ENCODE results near the gene AFF2.

AFF2 gene

GRCh38 chrX:148504506-148504905 is 4.1 kb downstream of the AFF2 start:
- Histone ChIP-seq H3K4me1 (ENCODE audit: control insufficient read depth, insufficient read depth, low read length) (no peaks in the 10 kb centered on the region), H3K36me3 (ENCODE audit: control insufficient read depth, insufficient read depth, low read length) (no peaks in the 10 kb centered on the region), H3K9me3 (ENCODE audit: control insufficient read depth, low read length) (no peaks in the 10 kb centered on the region), H3K9ac (ENCODE audit: low read length) (no peak overlapping the region), H3K4me3 (ENCODE audit: low read length) (no peak overlapping the region), H3K27me3 (ENCODE audit: control insufficient read depth, insufficient read depth, low read length) (peaks cover 42% of the 10 kb centered on the region)

- H3K36me3 ChIP-seq (ENCODE audit: control insufficient read depth, insufficient read depth, low read length), result no peaks in the 10 kb centered on the region
- H3K27me3 ChIP-seq (ENCODE audit: control insufficient read depth, insufficient read depth, low read length), result peaks cover 18% of the 10 kb centered on the region
- H3K9ac ChIP-seq (ENCODE audit: low read length), result no peak overlapping the region
- no peak overlapping the region for H3K4me3 ChIP-seq (ENCODE audit: low read length)
- H3K9me3 ChIP-seq (ENCODE audit: control insufficient read depth, low read length), result no peaks in the 10 kb centered on the region
- H3K4me1 ChIP-seq (ENCODE audit: control insufficient read depth, insufficient read depth, low read length), result no peaks in the 10 kb centered on the region
Measured at GRCh38 chrX:148507418-148507817, 7.0 kb downstream of the AFF2 start.

- no peak overlapping the region for H3K9ac ChIP-seq (ENCODE audit: low read length)
- no peaks in the 10 kb centered on the region for H3K27me3 ChIP-seq (ENCODE audit: control insufficient read depth, insufficient read depth, low read length)
- H3K4me3 ChIP-seq (ENCODE audit: low read length), result no peak overlapping the region
- no peaks in the 10 kb centered on the region for H3K9me3 ChIP-seq (ENCODE audit: control insufficient read depth, low read length)
- no peaks in the 10 kb centered on the region for H3K36me3 ChIP-seq (ENCODE audit: control insufficient read depth, insufficient read depth, low read length)
- H3K4me1 ChIP-seq (ENCODE audit: control insufficient read depth, insufficient read depth, low read length), result no peaks in the 10 kb centered on the region
Measured at GRCh38 chrX:148512453-148512852, 12.0 kb downstream of the AFF2 start.

DNA sequence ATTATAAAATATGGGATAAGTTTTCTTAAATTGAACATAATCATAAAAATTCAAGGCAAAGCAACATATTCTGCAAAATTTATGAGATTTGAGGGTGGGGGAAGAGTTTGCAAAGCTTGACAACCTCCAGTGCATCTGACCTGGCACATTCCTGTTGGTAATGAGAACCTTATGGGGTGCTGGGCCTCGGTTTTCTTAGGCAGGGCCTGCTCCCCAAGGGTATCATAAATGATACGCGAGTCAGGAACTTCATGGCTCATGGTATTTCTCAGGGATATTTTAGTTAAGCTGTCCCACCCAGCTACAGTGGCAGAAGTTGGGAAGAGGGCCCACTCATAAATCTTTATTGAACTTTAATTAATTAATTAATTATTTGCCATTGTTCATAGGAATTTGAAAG is 13.2 kb downstream of the AFF2 start:
- no peak overlapping the region for H3K4me3 ChIP-seq (ENCODE audit: low read length)
- H3K9ac ChIP-seq (ENCODE audit: low read length), result no peak overlapping the region
- no peaks in the 10 kb centered on the region for H3K4me1 ChIP-seq (ENCODE audit: control insufficient read depth, insufficient read depth, low read length)
- H3K9me3 ChIP-seq (ENCODE audit: control insufficient read depth, low read length), result no peaks in the 10 kb centered on the region
- H3K36me3 ChIP-seq (ENCODE audit: control insufficient read depth, insufficient read depth, low read length), result no peaks in the 10 kb centered on the region
- no peaks in the 10 kb centered on the region for H3K27me3 ChIP-seq (ENCODE audit: control insufficient read depth, insufficient read depth, low read length)

DNA sequence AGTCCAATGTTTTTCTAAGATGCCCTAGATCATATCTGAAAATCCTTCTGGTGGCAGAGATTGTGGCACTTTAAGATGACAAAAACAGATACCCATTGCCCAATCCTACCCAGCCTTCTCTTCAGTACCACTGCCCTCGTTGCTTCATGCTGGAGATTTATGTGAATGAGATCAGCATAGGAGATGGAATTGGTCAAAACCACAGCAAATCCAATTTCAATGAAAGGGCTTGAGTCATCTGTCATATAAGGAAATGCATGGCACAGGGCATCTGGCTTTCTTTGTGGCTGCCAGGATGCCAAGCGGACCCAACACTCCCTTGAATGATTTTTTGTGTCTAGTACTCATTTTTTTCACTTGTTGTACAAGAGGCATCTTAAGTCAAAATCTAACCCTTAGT is 16.8 kb downstream of the AFF2 start:
- no peaks in the 10 kb centered on the region for H3K9me3 ChIP-seq (ENCODE audit: control insufficient read depth, low read length)
- H3K4me3 ChIP-seq (ENCODE audit: low read length), result no peak overlapping the region
- no peaks in the 10 kb centered on the region for H3K4me1 ChIP-seq (ENCODE audit: control insufficient read depth, insufficient read depth, low read length)
- H3K27me3 ChIP-seq (ENCODE audit: control insufficient read depth, insufficient read depth, low read length), result peaks cover 2% of the 10 kb centered on the region
- H3K9ac ChIP-seq (ENCODE audit: low read length), result no peak overlapping the region
- no peaks in the 10 kb centered on the region for H3K36me3 ChIP-seq (ENCODE audit: control insufficient read depth, insufficient read depth, low read length)

DNA sequence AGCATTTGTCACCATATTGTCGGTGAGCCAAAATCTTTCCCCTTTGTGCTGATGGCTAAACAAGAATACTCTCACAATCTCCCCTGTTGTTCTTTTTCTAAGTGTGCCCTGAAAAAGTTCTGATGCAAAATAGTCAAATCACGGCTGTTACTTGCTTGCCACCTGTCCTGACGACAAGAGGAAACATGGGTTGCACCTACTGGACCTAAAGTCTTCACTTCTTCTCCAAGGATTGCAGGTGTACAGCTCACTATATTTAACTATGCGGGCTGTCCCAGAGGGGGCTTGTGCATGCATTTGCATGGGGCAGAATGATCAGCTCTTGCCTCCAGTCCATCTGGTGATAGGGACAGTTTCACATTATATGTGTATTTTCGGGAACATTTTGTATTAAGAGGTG is 21.6 kb downstream of the AFF2 start:
- no peak overlapping the region for H3K9ac ChIP-seq (ENCODE audit: low read length)
- no peaks in the 10 kb centered on the region for H3K9me3 ChIP-seq (ENCODE audit: control insufficient read depth, low read length)
- no peaks in the 10 kb centered on the region for H3K36me3 ChIP-seq (ENCODE audit: control insufficient read depth, insufficient read depth, low read length)
- H3K27me3 ChIP-seq (ENCODE audit: control insufficient read depth, insufficient read depth, low read length), result peaks cover 5% of the 10 kb centered on the region
- H3K4me3 ChIP-seq (ENCODE audit: low read length), result no peak overlapping the region
- no peaks in the 10 kb centered on the region for H3K4me1 ChIP-seq (ENCODE audit: control insufficient read depth, insufficient read depth, low read length)

DNA sequence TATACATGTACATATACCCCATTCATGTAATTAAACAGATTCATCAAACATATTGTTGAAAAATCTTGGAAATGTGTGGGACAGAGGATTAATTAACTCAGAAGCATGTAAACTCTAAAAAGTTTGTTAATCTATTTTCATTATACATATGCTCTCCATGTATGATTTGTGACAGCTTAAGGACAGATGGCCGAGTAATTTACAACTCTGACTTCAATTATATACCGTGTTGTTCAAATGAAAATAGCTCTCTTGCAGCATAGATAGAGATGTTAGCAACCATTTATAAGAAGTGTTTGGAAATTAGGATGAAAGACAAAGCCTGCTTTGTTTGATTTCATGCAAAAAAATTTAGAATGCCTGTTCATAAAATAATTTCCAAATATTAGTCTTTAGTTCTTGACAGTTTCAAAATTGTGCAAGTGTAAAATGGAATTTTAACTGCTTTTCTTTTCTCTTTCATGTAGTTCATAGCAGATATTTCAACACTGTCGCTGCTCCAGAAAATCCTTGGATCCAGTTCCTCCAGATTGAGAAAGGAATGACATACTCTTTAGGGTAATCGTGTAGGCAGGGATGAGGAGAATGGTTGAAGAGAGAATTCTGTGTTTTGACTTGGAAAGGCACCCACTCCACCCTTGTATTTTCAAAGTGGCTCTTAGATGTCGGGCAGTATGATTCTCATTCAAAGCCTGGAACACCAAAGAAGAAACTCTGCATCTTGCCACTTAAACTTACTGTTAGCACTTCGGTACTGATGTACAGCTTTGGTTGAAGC is 23.1 kb downstream of the AFF2 start:
- no peak overlapping the region for H3K9ac ChIP-seq (ENCODE audit: low read length)
- H3K4me1 ChIP-seq (ENCODE audit: control insufficient read depth, insufficient read depth, low read length), result no peaks in the 10 kb centered on the region
- H3K27me3 ChIP-seq (ENCODE audit: control insufficient read depth, insufficient read depth, low read length), result peaks cover 9% of the 10 kb centered on the region
- H3K9me3 ChIP-seq (ENCODE audit: control insufficient read depth, low read length), result no peaks in the 10 kb centered on the region
- H3K36me3 ChIP-seq (ENCODE audit: control insufficient read depth, insufficient read depth, low read length), result no peaks in the 10 kb centered on the region
- H3K4me3 ChIP-seq (ENCODE audit: low read length), result no peak overlapping the region

DNA sequence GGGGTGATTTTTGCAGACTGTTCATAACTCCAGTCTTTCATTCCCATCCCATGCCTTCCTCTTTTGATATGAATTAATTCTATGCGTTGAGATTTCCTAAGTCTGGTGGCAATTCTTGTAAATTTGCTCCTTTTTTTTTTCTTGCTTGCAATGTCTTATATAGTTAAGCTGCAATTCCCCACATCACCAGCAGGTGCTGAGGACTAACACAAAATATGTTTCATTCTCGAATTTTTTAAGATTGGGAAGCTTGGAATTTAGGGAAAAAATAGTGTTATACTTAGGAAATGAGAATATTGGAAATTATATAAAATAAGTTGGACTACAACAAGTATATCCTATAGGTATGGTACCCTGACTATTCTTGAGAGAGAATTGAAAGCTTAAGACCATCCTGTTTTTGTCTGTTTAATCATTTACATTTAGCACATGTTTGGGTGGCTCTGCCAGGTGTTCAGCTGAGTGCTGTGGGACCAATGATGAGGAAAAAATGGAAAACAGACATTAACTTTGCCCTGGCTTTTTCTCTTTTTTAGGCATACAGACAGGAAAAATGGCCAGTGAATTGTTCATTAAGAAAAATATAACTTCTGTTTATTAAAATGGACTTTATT is 30.2 kb downstream of the AFF2 start:
- H3K9ac ChIP-seq (ENCODE audit: low read length), result no peak overlapping the region

GRCh38 chrX:148534291-148534690 is 33.9 kb downstream of the AFF2 start:
- H3K4me1 ChIP-seq (ENCODE audit: control insufficient read depth, insufficient read depth, low read length), result no peaks in the 10 kb centered on the region
- H3K36me3 ChIP-seq (ENCODE audit: control insufficient read depth, insufficient read depth, low read length), result no peaks in the 10 kb centered on the region
- H3K9ac ChIP-seq (ENCODE audit: low read length), result no peak overlapping the region
- no peaks in the 10 kb centered on the region for H3K9me3 ChIP-seq (ENCODE audit: control insufficient read depth, low read length)
- H3K4me3 ChIP-seq (ENCODE audit: low read length), result no peak overlapping the region
- H3K27me3 ChIP-seq (ENCODE audit: control insufficient read depth, insufficient read depth, low read length), result no peaks in the 10 kb centered on the region

More for the DNA sequence above, 30.2 kb downstream of the AFF2 start:
- H3K36me3 ChIP-seq (ENCODE audit: control insufficient read depth, insufficient read depth, low read length), result no peaks in the 10 kb centered on the region
- peaks cover 3% of the 10 kb centered on the region for H3K27me3 ChIP-seq (ENCODE audit: control insufficient read depth, insufficient read depth, low read length)
- H3K4me1 ChIP-seq (ENCODE audit: control insufficient read depth, insufficient read depth, low read length), result no peaks in the 10 kb centered on the region
- no peak overlapping the region for H3K4me3 ChIP-seq (ENCODE audit: low read length)
- no peaks in the 10 kb centered on the region for H3K9me3 ChIP-seq (ENCODE audit: control insufficient read depth, low read length)

- no peak overlapping the region for H3K9ac ChIP-seq (ENCODE audit: low read length)
- no peaks in the 10 kb centered on the region for H3K9me3 ChIP-seq (ENCODE audit: control insufficient read depth, low read length)
- no peaks in the 10 kb centered on the region for H3K36me3 ChIP-seq (ENCODE audit: control insufficient read depth, insufficient read depth, low read length)
- H3K4me3 ChIP-seq (ENCODE audit: low read length), result no peak overlapping the region
- no peaks in the 10 kb centered on the region for H3K27me3 ChIP-seq (ENCODE audit: control insufficient read depth, insufficient read depth, low read length)
- H3K4me1 ChIP-seq (ENCODE audit: control insufficient read depth, insufficient read depth, low read length), result no peaks in the 10 kb centered on the region
Measured at GRCh38 chrX:148535639-148536038, 35.2 kb downstream of the AFF2 start.

DNA sequence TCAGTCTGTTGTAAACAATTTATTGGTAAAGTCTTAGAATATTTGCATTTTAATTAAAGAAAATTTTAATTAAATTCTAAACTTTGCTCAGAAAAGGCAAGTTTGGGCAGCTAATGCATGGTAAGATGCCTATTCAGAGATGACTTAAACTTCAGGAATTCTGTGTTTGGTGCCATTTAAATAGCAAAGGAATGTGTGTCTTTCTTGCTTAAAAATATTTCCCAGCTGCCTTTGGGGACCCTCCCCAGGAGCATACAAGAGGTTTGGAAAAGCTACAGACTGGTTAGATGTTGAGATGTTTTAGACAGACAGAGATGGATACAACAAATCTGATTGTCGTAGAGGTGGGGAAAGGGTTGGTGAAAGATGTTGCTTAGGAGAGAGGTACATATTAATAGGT is 36.5 kb downstream of the AFF2 start:
- no peak overlapping the region for H3K9ac ChIP-seq (ENCODE audit: low read length)
- H3K36me3 ChIP-seq (ENCODE audit: control insufficient read depth, insufficient read depth, low read length), result no peaks in the 10 kb centered on the region
- no peaks in the 10 kb centered on the region for H3K9me3 ChIP-seq (ENCODE audit: control insufficient read depth, low read length)
- H3K4me1 ChIP-seq (ENCODE audit: control insufficient read depth, insufficient read depth, low read length), result no peaks in the 10 kb centered on the region
- H3K27me3 ChIP-seq (ENCODE audit: control insufficient read depth, insufficient read depth, low read length), result no peaks in the 10 kb centered on the region
- H3K4me3 ChIP-seq (ENCODE audit: low read length), result no peak overlapping the region

DNA sequence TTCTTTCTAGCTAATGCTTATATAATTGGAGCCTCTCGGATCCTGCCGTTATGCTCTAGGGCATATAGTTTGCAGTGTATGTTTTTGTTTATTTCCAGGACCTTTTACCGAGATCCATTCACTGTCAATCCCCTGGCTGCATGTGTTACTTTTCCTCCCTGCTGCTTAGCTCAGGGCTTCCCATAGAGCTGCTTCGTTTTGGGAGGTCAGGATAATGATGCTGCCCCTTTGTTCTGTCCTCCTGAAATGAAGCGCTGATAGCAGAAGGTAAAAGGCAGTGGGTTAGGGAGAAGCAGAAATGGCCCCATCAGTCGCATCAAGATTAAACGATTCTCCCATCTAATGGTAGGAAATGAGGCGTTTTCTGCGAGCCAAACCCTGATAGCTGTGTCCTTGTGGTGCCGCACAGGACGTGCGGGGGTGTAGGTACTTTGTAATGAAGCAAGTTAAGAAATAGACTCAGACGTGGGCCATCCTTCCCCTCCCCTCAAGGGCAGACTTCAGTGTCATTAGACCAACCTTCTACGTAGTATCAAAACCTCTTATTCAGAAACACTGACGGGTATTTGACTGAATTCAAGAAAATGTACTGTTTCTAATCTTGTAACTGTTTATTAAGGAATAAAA is 37.3 kb downstream of the AFF2 start:
- Histone ChIP-seq H3K27me3 (ENCODE audit: control insufficient read depth, insufficient read depth, low read length) (no peaks in the 10 kb centered on the region), H3K9ac (ENCODE audit: low read length) (no peak overlapping the region)

More for the DNA sequence above, 37.3 kb downstream of the AFF2 start:
- H3K36me3 ChIP-seq (ENCODE audit: control insufficient read depth, insufficient read depth, low read length), result no peaks in the 10 kb centered on the region
- no peaks in the 10 kb centered on the region for H3K9me3 ChIP-seq (ENCODE audit: control insufficient read depth, low read length)
- no peaks in the 10 kb centered on the region for H3K4me1 ChIP-seq (ENCODE audit: control insufficient read depth, insufficient read depth, low read length)
- no peak overlapping the region for H3K4me3 ChIP-seq (ENCODE audit: low read length)

Data from mucosa of stomach (tissue), 1 donor.